T1000 (cell line): ENCODE measurements around the gene STPG4.
"Not testable (repeated sequence)": the region's sequence is repeated elsewhere in the genome, so short reads cannot be mapped to it uniquely, and the experiment has no call there.

Experiments used
- DNase-seq: peaks from one replicate; lab custom pipeline; 2025; ENCODE audit warnings: mixed read lengths; lab: John Stamatoyannopoulos, UW

The STPG4 gene

DNA sequence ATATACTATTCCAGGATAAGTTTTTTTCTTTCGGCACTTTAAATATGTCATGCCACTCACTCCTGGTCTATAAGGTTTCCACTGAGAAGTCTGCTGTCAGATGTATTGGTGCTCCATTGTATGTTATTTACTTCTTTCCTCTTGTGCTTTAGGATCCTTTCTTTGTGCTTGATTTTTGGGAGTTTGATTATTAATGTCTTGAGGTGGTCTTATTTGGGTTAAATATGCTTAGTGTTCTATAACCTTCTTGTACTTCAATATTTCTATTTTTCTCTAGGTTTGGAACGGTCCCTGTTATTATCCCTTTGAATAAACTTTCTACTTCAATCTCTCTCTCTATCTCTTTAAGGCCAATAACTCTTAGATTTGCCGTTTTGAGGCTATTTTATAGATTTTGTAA, 28.3 kb downstream of the STPG4 start:
- no peak for DNase-seq

DNA sequence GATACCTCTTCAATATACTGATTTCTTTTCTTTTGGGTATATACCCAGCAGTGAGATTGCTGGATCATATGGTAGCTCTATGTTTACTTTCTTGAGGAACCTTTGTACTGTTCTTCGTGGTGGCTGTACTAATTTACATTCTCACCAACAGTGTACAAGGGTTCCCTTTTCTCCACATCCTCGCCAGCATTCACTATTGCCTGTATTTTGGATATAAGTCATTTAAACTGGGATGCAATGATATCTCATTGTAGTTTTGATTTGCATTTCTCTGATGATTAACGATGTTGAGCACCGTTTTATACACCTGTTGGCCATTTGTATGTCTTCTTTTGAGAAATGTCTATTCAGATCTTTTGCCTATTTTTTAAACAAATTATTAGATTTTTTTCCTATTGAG, 30.4 kb downstream of the STPG4 start:
- DNase-seq = not testable (repeated sequence)

GRCh38 chr2:47120424-47120823, 34.7 kb downstream of the STPG4 start:
- not testable (repeated sequence) for DNase-seq

GRCh38 chr2:47119001-47119400, 36.1 kb downstream of the STPG4 start:
- DNase-seq = no peak

- DNase-seq = no peak
Observed at GRCh38 chr2:47118581-47118980, 36.5 kb downstream of the STPG4 start.

GRCh38 chr2:47112665-47113435, 42.3 kb downstream of the STPG4 start:
- DNase-seq = no peak

- no peak for DNase-seq
Observed at GRCh38 chr2:47109680-47110079, 45.4 kb downstream of the STPG4 start.

DNA sequence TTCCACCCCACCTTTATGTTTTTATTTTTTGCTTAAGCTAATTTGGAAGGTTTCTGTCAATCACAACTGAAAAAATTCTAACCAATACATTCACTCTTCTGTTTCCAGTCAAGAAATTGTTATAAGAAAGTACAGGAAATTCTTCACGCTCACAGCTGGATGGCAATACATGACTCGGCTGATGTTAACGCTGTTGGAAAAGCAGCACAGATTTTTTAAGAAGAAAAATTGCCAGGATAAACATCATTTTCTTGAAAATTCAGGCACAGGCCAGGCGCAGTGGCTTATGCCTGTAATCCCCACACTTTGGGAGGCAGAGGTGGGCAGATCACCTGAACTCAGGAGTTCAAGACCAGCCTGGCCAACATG, 46.1 kb downstream of the STPG4 start:
- DNase-seq = no peak

GRCh38 chr2:47108267-47109006, 46.7 kb downstream of the STPG4 start:
- DNase-seq = not testable (repeated sequence)

DNA sequence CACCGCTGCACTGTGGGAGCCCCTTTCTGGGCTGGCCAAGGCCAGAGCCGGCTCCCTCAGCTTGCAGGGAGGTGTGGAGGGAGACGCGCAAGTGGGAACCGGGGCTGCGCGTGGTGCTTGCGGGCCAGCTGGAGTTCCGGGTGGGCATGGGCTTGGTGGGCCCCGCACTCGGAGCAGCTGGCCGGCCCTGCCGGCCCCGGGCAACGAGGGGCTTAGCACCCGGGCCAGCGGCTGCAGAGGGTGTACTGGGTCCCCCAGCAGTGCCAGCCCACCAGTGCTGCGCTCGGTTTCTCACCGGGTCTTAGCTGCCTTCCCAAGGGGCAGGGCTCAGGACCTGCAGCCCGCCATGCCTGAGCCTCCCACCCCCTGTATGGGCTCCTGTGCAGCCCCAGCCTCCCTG, 47.9 kb downstream of the STPG4 start:
- not testable (repeated sequence) for DNase-seq

DNA sequence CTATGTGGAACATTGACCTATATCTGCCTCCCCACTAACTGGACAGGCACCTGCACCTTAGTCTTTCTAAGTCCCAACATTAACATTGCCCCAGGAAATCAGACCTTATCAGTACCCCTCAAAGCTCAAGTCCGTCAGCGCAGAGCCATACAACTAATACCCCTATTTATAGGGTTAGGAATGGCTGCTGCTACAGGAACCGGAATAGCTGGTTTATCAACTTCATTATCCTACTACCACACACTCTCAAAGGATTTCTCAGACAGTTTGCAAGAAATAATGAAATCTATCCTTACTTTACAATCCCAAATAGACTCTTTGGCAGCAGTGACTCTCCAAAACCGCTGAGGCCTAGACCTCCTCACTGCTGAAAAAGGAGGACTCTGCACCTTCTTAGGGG, 48.9 kb downstream of the STPG4 start:
- not testable (repeated sequence) for DNase-seq

GRCh38 chr2:47099712-47100111, 55.4 kb downstream of the STPG4 start:
- not testable (repeated sequence) for DNase-seq

DNA sequence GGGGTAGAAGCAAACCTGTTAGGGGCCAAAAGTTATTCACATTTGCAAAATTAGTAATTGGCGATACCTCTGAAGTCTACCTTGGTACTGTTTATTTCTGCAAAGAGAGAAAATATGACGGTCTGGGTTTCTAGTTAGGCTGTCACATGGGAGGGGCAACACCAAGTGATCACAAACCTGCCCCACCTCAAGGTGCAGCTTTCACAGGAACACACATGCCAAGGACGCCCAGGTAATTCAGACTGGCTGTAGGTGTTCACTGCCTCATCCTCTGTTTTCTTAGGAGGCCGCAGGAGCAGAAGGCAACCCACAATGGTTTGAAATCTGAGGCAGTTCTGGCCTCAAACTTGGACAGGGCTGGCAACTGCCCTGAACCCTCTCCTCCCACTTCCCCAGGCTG, 56.2 kb downstream of the STPG4 start:
- no peak for DNase-seq

DNA sequence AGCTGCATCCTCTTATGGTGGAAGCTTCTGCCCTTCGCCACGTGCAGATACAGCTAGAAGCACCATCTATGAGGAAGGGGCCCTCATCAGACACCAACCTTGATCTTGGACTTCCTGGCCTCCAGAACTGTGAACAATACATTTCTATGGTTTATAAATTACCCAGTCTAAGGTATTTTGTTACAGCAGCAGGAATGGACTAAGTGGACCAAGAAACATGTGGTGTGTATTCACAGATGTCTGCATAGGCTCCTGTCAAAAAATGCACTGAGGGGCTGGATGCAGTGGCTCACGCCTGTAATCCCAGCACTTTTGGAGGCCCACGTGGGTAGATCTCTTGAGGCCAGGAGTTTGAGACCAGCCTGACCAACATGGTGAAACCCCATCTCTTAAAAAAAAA, 57.5 kb downstream of the STPG4 start:
- DNase-seq = no peak

GRCh38 chr2:47096451-47096850, 58.7 kb downstream of the STPG4 start:
- no peak for DNase-seq

- no peak for DNase-seq
Observed at GRCh38 chr2:47095349-47096020, 59.6 kb downstream of the STPG4 start.

DNA sequence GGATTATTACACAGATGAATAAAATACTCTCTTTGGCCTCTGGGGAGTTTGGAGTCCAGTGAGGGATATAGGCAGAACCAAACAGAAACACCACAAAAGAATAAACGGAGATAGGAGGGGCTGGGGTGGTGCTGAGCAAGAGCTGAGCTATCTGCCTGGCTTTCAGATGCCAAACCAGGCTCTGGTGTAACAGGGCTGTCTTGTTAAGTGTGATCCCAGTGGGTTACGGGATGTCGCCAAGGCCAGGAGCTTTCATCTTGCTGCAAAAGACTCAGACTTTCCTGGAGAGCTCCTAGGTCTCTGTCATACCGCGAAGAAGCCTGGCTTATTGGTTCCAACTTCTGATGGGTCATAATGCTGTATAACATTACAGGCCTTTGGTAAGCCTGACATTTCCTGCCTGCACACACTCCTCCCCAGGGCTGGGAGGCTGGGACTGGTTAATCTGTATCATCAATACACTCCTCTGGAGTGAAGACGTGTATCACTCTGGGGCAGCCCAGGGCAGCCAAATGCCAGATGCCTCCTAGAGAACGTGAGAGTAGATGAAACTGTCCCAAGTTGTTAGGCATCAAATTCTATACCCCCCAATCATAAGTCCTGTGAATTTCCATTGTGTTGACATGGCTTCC, 60.5 kb downstream of the STPG4 start:
- DNase-seq = no peak

GRCh38 chr2:47093626-47094025, 61.5 kb downstream of the STPG4 start:
- no peak for DNase-seq

- no peak for DNase-seq
Observed at GRCh38 chr2:47092465-47092864, 62.6 kb downstream of the STPG4 start.

DNA sequence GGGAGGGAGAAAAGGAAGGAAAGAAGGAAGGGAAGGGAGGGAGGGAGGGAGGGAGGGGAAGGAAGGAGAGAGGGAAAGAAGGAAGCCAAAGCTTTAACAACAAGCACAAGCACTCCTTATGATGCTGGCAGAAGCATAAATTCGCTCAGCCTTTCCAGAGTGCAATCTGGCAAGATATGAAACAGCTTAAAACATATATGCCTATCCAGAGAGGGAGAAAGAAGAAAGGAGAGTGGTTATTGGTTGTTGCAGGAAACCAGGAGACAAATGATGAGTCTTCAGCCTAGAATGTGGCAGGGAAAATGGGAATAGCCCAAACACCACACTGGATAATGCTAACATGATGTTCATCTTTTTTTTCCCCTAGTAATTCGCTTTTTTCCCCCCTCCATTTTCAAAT, 64.0 kb downstream of the STPG4 start:
- DNase-seq = no peak

DNA sequence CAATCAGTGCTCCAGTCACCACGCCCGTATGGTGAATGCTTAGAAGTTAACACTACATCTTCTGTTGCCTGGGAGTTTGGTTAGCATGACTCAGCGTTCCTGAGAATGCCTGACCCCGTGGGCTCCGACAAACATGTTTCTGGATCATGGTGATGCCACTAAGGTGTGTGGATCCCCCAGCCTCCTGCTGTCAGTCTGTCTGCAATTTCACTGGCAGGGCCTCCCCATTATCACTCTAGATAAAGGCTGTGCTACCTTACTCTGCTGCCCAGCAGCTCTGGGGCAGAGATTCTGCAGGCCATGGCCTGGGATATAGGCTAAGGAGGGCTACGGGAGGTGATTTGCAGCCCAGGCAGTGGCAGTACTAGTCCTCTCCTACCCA, 66.0 kb downstream of the STPG4 start:
- no peak for DNase-seq

DNA sequence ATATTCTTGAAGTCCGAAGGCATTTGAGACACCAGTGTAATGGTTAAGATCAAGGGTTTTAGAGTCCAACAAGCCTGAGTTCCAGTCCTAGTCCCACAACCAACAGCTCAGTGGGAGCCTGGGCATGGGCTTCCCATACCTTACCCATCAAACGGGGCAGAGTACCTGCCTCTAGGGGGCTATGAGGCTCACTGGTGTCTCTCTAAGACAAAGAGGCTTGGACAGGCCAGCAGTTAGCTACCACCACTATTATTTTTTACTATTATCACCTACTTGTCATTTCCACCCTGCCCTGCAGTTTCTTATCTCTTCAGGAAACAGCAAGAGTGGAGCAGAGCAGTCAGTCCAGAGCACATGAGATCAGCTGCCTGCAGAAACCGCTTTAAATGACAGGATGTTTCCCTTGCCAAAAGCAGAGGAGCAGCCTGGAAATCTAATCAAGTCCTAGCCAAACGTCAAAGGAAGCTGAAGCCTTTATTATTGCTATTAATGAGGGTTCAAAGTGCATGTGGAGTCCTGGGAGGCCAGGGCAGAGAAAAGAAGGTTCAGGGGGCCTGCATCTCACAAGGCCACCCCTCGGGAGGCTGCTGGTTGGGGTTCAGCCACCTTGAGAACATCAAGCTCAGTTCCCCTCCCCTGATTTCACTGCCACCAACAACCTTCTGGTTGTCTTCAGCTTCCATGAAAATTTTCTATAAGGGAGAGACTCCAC, 66.6 kb downstream of the STPG4 start:
- no peak for DNase-seq
